GM19438 (cell line): Measurements from ENCODE around the gene RPL22.

Experiments
- ATAC-seq: cut with Tn5 transposase; IDR thresholded peaks from one replicate; pipeline ENCODE4 v1.9.1; 2021; ENCODE audit warnings: low read depth; ENCODE audit not compliant: unreplicated experiment

Gene RPL22

GRCh38 chr1:6199298-6200187, at the start of gene RPL22:
Gene RPL22, minus strand, starts transcription at chr1:6199595. Its CDS starts 22 bp downstream, at chr1:6199573.
- peak; percentile 87 for ATAC-seq

GRCh38 chr1:6248161-6248776, 48.9 kb upstream of the RPL22 start:
- no peak for ATAC-seq

GRCh38 chr1:6247651-6248050, 48.3 kb upstream of the RPL22 start:
- no peak for ATAC-seq

GRCh38 chr1:6246497-6247467, 47.4 kb upstream of the RPL22 start:
- no peak for ATAC-seq

- no peak for ATAC-seq
Measured at GRCh38 chr1:6245869-6246496, 46.6 kb upstream of the RPL22 start.

GRCh38 chr1:6245086-6245868, 45.9 kb upstream of the RPL22 start:
- no peak for ATAC-seq

GRCh38 chr1:6244401-6245049, 45.1 kb upstream of the RPL22 start:
- no peak for ATAC-seq

- ATAC-seq, result no peak
Measured at GRCh38 chr1:6243993-6244392, 44.6 kb upstream of the RPL22 start, which contains the start of gene HES3. Gene HES3, plus strand, starts transcription at chr1:6244179. Its CDS starts 187 bp downstream, at chr1:6244366.

- no peak for ATAC-seq
Measured at GRCh38 chr1:6243053-6243834, 43.8 kb upstream of the RPL22 start.

GRCh38 chr1:6241887-6242740, 42.7 kb upstream of the RPL22 start:
- ATAC-seq, result no peak

- ATAC-seq, result no peak
Measured at GRCh38 chr1:6241107-6241886, 41.9 kb upstream of the RPL22 start.

- ATAC-seq, result no peak
Measured at GRCh38 chr1:6239950-6240768, 40.8 kb upstream of the RPL22 start.

GRCh38 chr1:6239213-6239752, 39.9 kb upstream of the RPL22 start:
- ATAC-seq, result no peak

- ATAC-seq, result no peak
Measured at GRCh38 chr1:6237093-6237492, 37.7 kb upstream of the RPL22 start.

- ATAC-seq, result peak; percentile 21
Measured at GRCh38 chr1:6235296-6235677, 35.9 kb upstream of the RPL22 start.
